Astrocyte of the spinal cord (primary cell): ENCODE data around the gene FBXL7.

Source experiments
- DNase-seq: peaks from one replicate; pipeline ENCODE4 v3.0.0; 2011; ENCODE audit warnings: low read depth, low spot score
- H3K4me3 ChIP-seq: 2 replicates; pipeline ENCODE4 v1.5.1; 2011; ENCODE audit warnings: low read depth, mild to moderate bottlenecking, low read length, moderate library complexity
- CTCF ChIP-seq: IDR thresholded peaks from 2 replicates; pipeline ENCODE4 v1.5.1; 2012; ENCODE audit warnings: low read depth, mild to moderate bottlenecking, low read length, inconsistent platforms
- in situ Hi-C: cut with HindIII; loops from 2 replicates; pipeline ENCODE4 v1.10.0; 2017; ENCODE audit warnings: low sequenced_read_pairs

FBXL7 gene

DNA sequence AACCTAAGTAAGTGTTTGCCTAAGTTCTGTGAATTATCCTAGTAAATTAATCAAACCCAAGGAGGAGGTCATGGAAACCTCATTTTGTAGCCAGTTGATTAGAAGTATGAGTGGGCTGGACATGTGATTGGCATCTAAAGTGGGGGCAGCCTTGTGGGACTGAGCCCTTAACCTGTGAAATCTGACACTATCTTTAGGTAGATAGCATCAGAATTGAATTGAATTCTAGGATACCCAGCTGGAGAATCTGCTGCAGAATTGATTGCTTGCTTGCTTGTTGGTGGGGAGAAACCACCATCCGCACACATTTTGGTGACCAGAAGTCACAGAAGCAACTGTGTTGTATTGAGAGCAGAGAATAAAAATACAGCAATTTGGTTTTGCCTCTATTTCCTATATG, 97.0 kb downstream of the FBXL7 start:
- TF ChIP-seq CTCF = no peak
- in situ Hi-C loops = no loop called here
- DNase-seq = no peak

GRCh38 chr5:15597804-15598203, 97.8 kb downstream of the FBXL7 start:
- no peak for DNase-seq
- in situ Hi-C loops = no loop called here
- TF ChIP-seq CTCF = no peak
- H3K4me3 ChIP-seq = no peak overlapping the region

More for the DNA sequence above, 97.0 kb downstream of the FBXL7 start:
- H3K4me3 ChIP-seq = no peak overlapping the region

GRCh38 chr5:15598294-15598902, 98.4 kb downstream of the FBXL7 start:
- peak; percentile 66 for TF ChIP-seq CTCF
- in situ Hi-C loops = no loop called here
- DNase-seq = no peak
- no peak overlapping the region for H3K4me3 ChIP-seq

GRCh38 chr5:15600035-15600434, 100.1 kb downstream of the FBXL7 start:
- in situ Hi-C loops = no loop called here
- no peak overlapping the region for H3K4me3 ChIP-seq
- DNase-seq = peak; percentile 33
- TF ChIP-seq CTCF = no peak

DNA sequence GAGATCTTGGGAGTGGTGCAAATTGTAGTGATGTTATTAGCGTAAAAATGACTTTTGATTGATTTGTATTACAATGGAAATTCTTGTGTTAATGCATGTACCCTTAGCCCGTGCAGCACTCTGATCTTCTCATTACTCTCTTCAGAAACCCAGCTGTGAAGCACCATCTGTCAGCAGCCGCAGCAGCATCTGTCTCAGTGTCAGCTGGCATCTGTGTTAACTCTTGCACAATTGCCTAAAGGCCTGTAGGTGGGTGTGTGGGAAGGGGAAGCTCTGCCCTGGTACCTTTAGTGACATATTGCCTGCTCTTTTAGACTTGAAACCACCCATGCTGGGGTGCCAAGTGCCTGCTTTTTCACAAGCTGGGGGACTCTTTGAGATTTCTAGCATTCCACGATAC, 101.3 kb downstream of the FBXL7 start:
- DNase-seq = no peak
- TF ChIP-seq CTCF = no peak
- in situ Hi-C loops = no loop called here
- H3K4me3 ChIP-seq = no peak overlapping the region

- no peak for TF ChIP-seq CTCF
- in situ Hi-C loops = no loop called here
- no peak for DNase-seq
- H3K4me3 ChIP-seq = no peak overlapping the region
Observed at GRCh38 chr5:15601853-15602252, 101.9 kb downstream of the FBXL7 start.
